Islet of Langerhans (tissue), 1 donor: Measurements from ENCODE around the gene THAP9.
"Not testable (repeated sequence)": the region's sequence is repeated elsewhere in the genome, so short reads cannot be mapped to it uniquely, and the experiment has no call there.

ENCODE experiments used
- FAIRE-seq: peaks from one replicate; lab custom pipeline; 2011; peaks lifted over from hg19 to GRCh38; lab: Jason Lieb, UNC

THAP9 gene

GRCh38 chr4:82898322-82899243 is 2.0 kb upstream of the THAP9 start:
- FAIRE-seq, result peak; percentile 93

- FAIRE-seq, result no peak
These were observed 1.0 kb upstream of the THAP9 start for GRCh38 chr4:82899374-82900065.

GRCh38 chr4:82900066-82900410 is 497 bp upstream of the THAP9 start:
- FAIRE-seq, result no peak

DNA sequence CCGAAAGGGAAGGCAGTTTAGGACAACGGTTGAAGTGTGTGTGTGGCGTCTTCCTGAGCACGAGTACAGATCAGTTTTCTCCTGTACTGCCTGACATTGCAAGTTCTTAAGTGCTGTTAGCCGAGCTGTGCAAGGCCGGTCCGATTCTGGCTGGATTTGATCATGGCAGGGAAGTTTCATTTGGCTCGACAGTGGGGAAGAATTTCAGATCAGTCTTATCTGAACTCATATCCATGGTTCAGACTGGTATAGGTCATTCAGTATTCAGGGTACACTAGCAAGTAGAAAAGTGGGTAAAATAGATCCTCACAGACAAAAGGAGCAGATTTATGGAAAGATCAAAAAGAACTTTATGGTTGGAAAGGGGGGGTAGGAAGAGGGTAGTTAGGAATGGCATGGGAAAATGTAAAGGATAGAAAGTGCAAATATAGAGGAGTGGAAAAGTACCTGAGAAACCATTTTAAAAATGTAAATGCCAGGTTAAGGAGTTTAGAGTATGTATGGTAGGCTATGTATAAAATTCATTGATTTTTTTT is 716 bp downstream of the THAP9 start:
- no peak for FAIRE-seq

GRCh38 chr4:82903737-82904136 is 3.2 kb downstream of the THAP9 start:
- FAIRE-seq, result no peak

DNA sequence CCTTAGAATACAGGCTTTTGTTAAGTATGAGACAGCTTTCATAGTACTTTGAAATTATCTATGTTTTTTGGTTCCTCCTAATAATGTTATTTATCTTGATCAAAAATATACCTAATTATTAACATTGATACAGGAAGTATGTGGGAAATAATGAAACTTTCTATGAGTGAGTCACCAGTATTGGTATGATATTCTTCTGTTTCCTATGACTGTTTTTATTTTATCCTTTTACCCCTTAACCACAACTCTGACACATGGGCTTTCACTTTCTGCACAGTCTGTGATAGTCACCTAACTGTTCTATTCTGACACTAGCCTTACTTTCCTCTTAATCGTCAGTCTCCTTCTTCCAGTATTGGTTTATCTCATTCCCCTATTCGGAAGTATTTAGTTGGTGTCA is 4.7 kb downstream of the THAP9 start:
- no peak for FAIRE-seq

GRCh38 chr4:82906469-82906868 is 5.9 kb downstream of the THAP9 start:
- no peak for FAIRE-seq

DNA sequence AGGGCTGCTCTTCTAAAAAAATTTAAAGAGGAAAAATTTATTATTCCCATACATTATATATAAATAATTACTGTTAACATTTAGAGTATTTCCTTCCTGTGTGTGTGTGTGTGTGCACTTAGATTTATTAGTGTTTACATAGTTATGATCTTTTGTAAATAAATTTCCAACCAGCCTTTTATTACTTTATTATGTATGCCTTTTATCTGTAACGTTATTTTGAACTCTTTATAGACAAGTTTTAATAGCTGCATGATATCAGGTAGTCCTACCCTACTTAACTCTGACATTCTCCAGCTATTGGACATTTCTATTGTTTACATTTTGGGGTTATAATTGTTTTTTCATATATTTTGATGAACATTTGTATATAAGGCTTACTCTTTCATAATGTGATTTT is 8.8 kb downstream of the THAP9 start:
- no peak for FAIRE-seq

- FAIRE-seq, result no peak
These were observed 12.8 kb downstream of the THAP9 start for GRCh38 chr4:82913305-82913704.

DNA sequence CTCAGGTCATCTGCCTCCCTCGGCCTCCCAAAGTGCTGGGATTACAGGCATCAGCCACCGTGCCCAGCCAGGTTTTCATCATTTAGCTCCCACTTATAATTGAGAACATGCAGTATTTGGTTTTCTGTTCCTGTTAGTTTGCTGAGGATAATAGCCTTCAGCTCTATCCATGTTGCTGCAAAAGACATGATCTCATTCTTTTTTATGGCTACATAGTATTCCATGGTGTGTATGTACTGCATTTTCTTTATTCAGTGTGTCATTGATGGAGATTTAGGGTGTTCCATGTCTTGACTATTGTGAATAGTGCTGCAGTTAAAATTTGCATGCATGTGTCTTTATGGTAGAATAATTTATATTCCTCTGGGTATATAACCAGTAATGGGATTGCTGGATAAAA is 13.4 kb downstream of the THAP9 start:
- not testable (repeated sequence) for FAIRE-seq

DNA sequence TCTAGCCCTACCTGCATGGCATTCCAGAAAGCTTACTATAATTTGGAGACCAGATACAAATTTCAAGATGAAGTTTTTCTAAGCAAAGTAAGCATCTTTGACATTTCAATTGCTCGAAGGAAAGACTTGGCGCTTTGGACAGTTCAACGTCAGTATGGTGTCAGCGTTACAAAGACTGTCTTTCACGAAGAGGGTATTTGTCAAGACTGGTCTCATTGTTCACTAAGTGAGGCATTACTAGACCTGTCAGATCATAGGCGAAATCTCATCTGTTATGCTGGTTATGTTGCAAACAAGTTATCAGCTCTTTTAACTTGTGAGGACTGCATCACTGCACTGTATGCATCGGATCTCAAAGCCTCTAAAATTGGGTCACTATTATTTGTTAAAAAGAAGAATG is 17.6 kb downstream of the THAP9 start:
- no peak for FAIRE-seq

DNA sequence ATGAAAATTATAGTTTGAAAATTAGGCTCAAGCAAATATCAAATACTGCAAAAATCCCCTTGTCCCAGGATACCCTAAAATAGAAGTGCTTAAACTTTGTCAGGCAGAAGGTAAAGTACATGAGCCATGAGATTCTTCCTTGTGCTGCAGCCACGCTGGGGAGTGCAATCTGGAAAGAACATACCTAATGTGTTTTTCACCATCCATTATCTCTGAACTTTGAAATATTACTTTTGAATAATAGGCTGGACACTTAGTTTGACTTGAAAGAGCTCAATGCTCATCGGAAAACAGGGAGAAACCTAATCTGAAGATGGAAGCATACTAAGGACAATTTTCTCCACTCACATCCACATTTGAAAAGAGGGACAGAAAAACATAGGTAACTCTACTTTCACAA is 18.9 kb downstream of the THAP9 start:
- no peak for FAIRE-seq

DNA sequence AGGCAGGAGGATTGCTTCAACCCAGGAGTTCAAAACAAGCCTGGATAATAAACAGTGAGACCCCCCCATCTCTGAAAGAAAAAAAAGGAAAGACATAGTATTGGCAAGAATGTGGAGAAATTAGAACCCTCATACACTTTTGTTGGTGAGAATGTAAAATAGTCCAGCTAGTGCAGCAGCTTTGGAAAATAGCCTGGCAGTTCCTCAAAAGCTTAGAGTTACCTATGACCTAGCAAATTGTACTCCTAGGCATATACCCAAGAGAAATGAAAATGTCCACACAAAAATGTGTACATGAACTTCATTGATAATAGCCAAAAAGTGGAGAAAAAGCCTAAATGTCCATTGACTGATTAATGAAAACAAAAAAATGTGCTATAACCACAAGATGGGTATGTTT is 21.3 kb downstream of the THAP9 start:
- no peak for FAIRE-seq

- FAIRE-seq, result no peak
These were observed 30.6 kb downstream of the THAP9 start for GRCh38 chr4:82930848-82931755.

DNA sequence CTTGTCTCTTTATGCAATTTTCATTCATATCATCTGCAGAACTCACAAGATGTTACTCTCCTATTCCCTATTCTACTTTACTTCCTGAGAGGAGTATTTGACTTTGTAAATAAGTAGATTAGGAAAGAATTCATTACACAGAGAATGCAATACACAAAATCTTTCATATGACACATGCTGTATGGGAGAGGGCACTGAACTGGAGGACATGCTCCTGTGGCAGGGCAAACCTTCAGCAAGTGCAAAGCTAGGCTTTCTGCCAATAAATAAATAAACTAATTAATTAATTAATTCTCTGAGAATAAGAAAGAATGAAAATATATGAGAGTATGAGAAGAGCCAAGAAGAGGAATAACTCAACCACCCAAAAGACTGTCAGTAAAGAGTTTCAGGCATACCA is 33.9 kb downstream of the THAP9 start:
- no peak for FAIRE-seq

DNA sequence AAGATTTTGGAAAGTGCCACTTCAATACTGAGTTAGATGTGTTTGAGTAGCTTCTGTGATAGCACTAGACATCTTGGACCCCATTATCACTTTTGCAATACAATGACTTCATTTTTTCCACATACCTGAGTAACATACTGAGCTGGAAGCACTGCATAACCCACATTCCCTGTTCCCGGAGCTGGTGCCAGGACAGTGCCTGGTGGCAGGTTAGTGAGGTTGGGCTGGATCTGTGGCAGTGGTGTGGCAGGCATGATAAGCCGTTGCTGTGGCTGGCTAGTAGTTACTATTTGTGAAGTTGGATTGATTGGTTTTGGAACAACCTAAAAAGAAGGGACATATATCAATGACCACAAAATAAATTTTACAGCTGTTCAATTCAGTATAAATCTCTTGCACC is 38.9 kb downstream of the THAP9 start:
- no peak for FAIRE-seq

- FAIRE-seq, result no peak
These were observed 47.0 kb downstream of the THAP9 start for GRCh38 chr4:82947498-82947897.

- FAIRE-seq, result no peak
These were observed 48.2 kb downstream of the THAP9 start for GRCh38 chr4:82948647-82949204.

GRCh38 chr4:82951196-82951595 is 50.7 kb downstream of the THAP9 start:
- FAIRE-seq, result no peak

DNA sequence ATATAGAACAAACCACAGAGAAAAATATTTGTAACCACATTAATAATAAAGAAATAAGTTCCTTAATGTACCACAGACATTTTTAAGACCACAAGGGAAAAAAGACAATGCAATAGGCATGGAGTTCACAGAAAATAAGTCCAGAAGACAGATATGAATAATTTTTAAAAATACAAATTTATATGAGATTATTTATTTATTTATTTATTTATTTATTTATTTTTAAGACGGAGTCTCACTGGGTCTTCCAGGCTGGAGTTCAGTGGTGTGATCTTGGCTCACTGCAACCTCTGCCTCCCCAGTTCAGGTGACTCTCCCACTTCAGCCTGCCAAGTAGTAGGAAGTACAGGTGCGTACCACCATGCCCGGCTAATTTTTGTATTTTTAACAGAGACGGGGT is 53.7 kb downstream of the THAP9 start:
- FAIRE-seq, result no peak

DNA sequence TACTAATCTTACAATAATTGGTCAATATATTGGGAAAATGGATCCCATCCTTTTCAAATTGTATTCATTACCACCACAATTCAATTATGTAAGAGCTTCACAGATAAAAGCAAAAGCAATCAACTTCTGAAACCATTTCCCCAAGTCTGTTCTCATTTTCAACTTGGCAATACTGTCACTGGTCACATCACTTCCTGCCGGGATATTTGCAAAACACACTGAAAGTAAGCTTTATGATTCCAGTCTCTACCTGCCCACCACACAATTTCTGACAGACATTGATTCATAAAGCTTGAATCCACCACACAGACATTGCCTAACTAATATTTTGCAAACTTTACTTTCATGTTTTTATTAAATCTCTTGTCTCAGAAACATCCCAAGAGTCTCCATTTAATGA is 56.5 kb downstream of the THAP9 start:
- no peak for FAIRE-seq

DNA sequence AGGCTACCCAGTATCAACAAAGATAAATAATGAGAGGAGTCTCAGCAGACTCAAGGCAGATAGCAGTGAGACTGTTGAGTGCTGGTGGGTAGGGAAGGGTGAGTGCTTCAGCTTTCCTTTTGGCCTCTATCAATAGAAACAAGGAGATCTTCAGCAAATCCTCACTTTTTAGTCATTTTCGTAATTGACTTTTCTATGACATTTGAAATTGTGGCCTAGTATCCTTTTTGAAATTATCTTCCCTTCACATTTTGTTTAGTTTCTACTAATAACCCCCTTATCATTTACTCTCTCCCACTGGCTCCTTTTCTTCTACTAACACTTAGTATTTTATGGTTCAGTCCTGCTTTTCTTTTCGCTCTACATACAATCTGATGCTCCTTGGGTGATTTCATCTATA is 65.2 kb downstream of the THAP9 start:
- FAIRE-seq, result no peak
